Measurements from ENCODE around the gene MYL9. TPM values are rescaled to one million over a fixed set of nuclear protein-coding genes. Genes with fewer than 3 reads are reported as not detected.
"Not testable (repeated sequence)": the region's sequence is repeated elsewhere in the genome, so short reads cannot be mapped to it uniquely, and the experiment has no call there.

MYL9 gene
- total and polyA plus RNA-seq, 2 experiments from 2014 or later, result 579 to 1,624 TPM

GRCh38 chr20:36521526-36521925 lies 19.8 kb upstream of the MYL9 start:
- Histone ChIP-seq H3K36me3 (peaks cover 20% of the 10 kb centered on the region), H3K27ac (no peak overlapping the region)
- TF ChIP-seq CTCF (IDR thresholded peaks at IDR 0.05; ENCODE audit: low read depth, low read length), result no peak

GRCh38 chr20:36522412-36522811 lies 18.9 kb upstream of the MYL9 start:
- not testable (repeated sequence) for H3K9me3 ChIP-seq (ENCODE audit: low read depth); H3K27ac ChIP-seq; H3K27me3 ChIP-seq; H3K4me1 ChIP-seq (ENCODE audit: low read depth); DNase-seq (ENCODE audit: low read depth in 1 of 2, low spot score in 1 of 2); H3K4me3 ChIP-seq
- H3K36me3 ChIP-seq, result peaks cover 25% of the 10 kb centered on the region

More at GRCh38 chr20:36521526-36521925, 19.8 kb upstream of the MYL9 start:
- Histone ChIP-seq H3K4me3 (no peak overlapping the region), H3K27me3 (no peaks in the 10 kb centered on the region), H3K4me1 (ENCODE audit: low read depth) (no peaks in the 10 kb centered on the region), H3K9me3 (ENCODE audit: low read depth) (no peaks in the 10 kb centered on the region)
- DNase-seq (ENCODE audit: low read depth in 1 of 2, low spot score in 1 of 2), result no peak

GRCh38 chr20:36523341-36523740 lies 18.0 kb upstream of the MYL9 start:
- H3K4me3 ChIP-seq, result no peak overlapping the region
- H3K4me1 ChIP-seq (ENCODE audit: low read depth), result no peaks in the 10 kb centered on the region
- peaks cover 25% of the 10 kb centered on the region for H3K36me3 ChIP-seq
- H3K9me3 ChIP-seq (ENCODE audit: low read depth), result no peaks in the 10 kb centered on the region
- no peaks in the 10 kb centered on the region for H3K27me3 ChIP-seq
- no peak for DNase-seq (ENCODE audit: low read depth in 1 of 2, low spot score in 1 of 2)
- H3K27ac ChIP-seq, result no peak overlapping the region
- TF ChIP-seq CTCF (IDR thresholded peaks at IDR 0.05; ENCODE audit: low read depth, low read length), result no peak

- peak overlapping the region; percentile 26 for H3K27ac ChIP-seq
- no peak for TF ChIP-seq CTCF (IDR thresholded peaks at IDR 0.05; ENCODE audit: low read depth, low read length)
- H3K4me1 ChIP-seq (ENCODE audit: low read depth), result no peaks in the 10 kb centered on the region
- H3K36me3 ChIP-seq, result peaks cover 25% of the 10 kb centered on the region
- H3K27me3 ChIP-seq, result no peaks in the 10 kb centered on the region
- no peaks in the 10 kb centered on the region for H3K9me3 ChIP-seq (ENCODE audit: low read depth)
- no peak overlapping the region for H3K4me3 ChIP-seq
- DNase-seq (ENCODE audit: low read depth in 1 of 2, low spot score in 1 of 2), result no peak
Observed at GRCh38 chr20:36525620-36526365, 15.5 kb upstream of the MYL9 start.

- Histone ChIP-seq H3K27me3 (no peaks in the 10 kb centered on the region), H3K27ac (peak overlapping the region; percentile 83), H3K4me1 (ENCODE audit: low read depth) (no peaks in the 10 kb centered on the region), H3K4me3 (no peak overlapping the region), H3K36me3 (peaks cover 25% of the 10 kb centered on the region), H3K9me3 (ENCODE audit: low read depth) (no peaks in the 10 kb centered on the region)
- no peak for DNase-seq (ENCODE audit: low read depth in 1 of 2, low spot score in 1 of 2)
- TF ChIP-seq CTCF (IDR thresholded peaks at IDR 0.05; ENCODE audit: low read depth, low read length), result no peak
Observed at GRCh38 chr20:36526521-36527011, 14.8 kb upstream of the MYL9 start.

- peaks cover 25% of the 10 kb centered on the region for H3K36me3 ChIP-seq
- H3K27me3 ChIP-seq, result no peaks in the 10 kb centered on the region
- TF ChIP-seq CTCF (IDR thresholded peaks at IDR 0.05; ENCODE audit: low read depth, low read length), result no peak
Observed at GRCh38 chr20:36527331-36528125, 13.8 kb upstream of the MYL9 start.

More at GRCh38 chr20:36527331-36528125, 13.8 kb upstream of the MYL9 start:
- H3K27ac ChIP-seq, result peak overlapping the region; percentile 83
- no peak for DNase-seq (ENCODE audit: low read depth in 1 of 2, low spot score in 1 of 2)
- no peak overlapping the region for H3K4me3 ChIP-seq
- H3K9me3 ChIP-seq (ENCODE audit: low read depth), result no peaks in the 10 kb centered on the region
- H3K4me1 ChIP-seq (ENCODE audit: low read depth), result no peaks in the 10 kb centered on the region

Measured in cardiac muscle cell (in vitro differentiated cells and primary cell).